Esophagus squamous epithelium (tissue), 5 donors: ENCODE measurements around the gene BCDIN3D. TPM values are rescaled to one million over a fixed set of nuclear protein-coding genes. Genes with fewer than 3 reads are reported as not detected.

ENCODE experiments used
- DNase-seq: peaks from one replicate; lab custom pipeline; 2025; lab: John Stamatoyannopoulos, UW
- H3K27ac ChIP-seq, 4 donors: fragments of 200-600 bp; sonication (generic); one replicate each; pipeline ENCODE4 v1.5.1; 2016 to 2019; ENCODE audit warnings: mild to moderate bottlenecking in 1 of 4
- H3K27me3 ChIP-seq, 4 donors: fragments of 200-600 bp; sonication (generic); 1 replicate in 3 of 4; 2 replicates in 1 of 4; pipeline versions ENCODE4 v1.5.1 to v1.6.0; 2017 to 2021; ENCODE audit warnings: antibody characterized with exemption in 1 of 4
- H3K36me3 ChIP-seq, 3 donors: fragments of 200-600 bp; sonication (generic); one replicate each; pipeline ENCODE4 v1.5.1; 2016 to 2019
- H3K4me1 ChIP-seq, 3 donors: fragments of 200-600 bp; sonication (generic); one replicate each; pipeline ENCODE4 v1.5.1; 2017 to 2019
- H3K4me3 ChIP-seq, 4 donors: fragments of 200-600 bp; sonication (generic); 1 replicate in 3 of 4; 2 replicates in 1 of 4; pipeline ENCODE4 v1.5.1; 2016 to 2019; ENCODE audit warnings: mild to moderate bottlenecking in 2 of 4, moderate library complexity in 1 of 4
- H3K9me3 ChIP-seq, 3 donors: fragments of 200-600 bp; sonication (generic); one replicate each; pipeline ENCODE4 v1.5.1; 2016 to 2019
- POLR2A ChIP-seq, 4 donors: fragments of 450-650 bp; IDR thresholded peaks; one replicate each; pipeline ENCODE4 v1.6.1; 2017; ENCODE audit warnings: antibody characterized with exemption in 4 of 4, mild to moderate bottlenecking in 4 of 4, moderate library complexity in 3 of 4
- WGBS, 2 donors: methylation state at CpG; one replicate each; pipeline ENCODE4 v1.1.5; 2018; 5-methylcytosine and 5-hydroxymethylcytosine counted together
- intact Hi-C: fragments of 100-400 bp; cut with DNase I; formaldehyde crosslinking; loops from one replicate; pipeline ENCODE4 v1.15.0; 2022
- total RNA-seq, 4 donors: library from RNA; depleted of rRNA; stranded (reverse); fragments of >200 nt; gene quantifications; one replicate each; pipeline ENCODE4 v1.1.0, GENCODE V29; 2016
- TF ChIP-seq, protein P1 (sequence below), 6 experiments: fragments of 450-650 bp in 4 of 6; fragments of 200-600 bp in 2 of 6; sonication (generic) in 2 of 6; IDR thresholded peaks; one replicate each; pipeline ENCODE4 v1.5.1; 2016 to 2019; ENCODE audit warnings: antibody characterized with exemption in 6 of 6, mild to moderate bottlenecking in 4 of 6, moderate library complexity in 4 of 6
- donor health status: DM: yes; HTN: yes; CAD: no.

The BCDIN3D gene
- total RNA-seq, 4 donors from 2014 or later = 2.5 to 4.8 (median 3.0) TPM

DNA sequence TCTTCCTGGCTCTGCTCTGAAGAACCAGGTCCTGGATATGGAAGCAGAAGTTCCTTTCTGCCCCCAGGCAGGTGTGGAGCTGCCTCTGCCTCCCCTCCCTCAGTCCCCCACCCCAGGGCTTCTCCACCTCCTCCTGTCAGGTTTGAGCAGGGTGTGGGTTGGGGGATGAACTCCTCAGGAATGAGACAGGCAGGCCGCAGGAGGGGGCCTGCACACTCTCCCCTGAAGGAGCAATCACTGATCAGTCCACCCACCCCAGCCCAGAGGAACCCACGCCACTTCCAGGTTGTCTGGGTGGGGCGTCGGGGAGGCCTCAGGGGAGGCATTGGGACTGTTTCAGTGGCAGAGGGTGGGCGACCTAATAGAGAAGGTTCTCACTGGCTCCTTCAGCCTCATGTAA, 34.2 kb upstream of the BCDIN3D start:
- Histone ChIP-seq H3K4me3 (no peak overlapping the region), H3K4me1 (peaks cover 0 to 20% (median 8%) of the 10 kb centered on the region in 3 donors), H3K27ac (no peak overlapping the region), H3K9me3 (no peaks in the 10 kb centered on the region), H3K36me3 (no peaks in the 10 kb centered on the region), H3K27me3 (peaks cover 0 to 4% (median 0%) of the 10 kb centered on the region in 4 donors)
- no peak for TF ChIP-seq POLR2A (IDR thresholded peaks at IDR 0.05)
- TF ChIP-seq, protein P1, sequence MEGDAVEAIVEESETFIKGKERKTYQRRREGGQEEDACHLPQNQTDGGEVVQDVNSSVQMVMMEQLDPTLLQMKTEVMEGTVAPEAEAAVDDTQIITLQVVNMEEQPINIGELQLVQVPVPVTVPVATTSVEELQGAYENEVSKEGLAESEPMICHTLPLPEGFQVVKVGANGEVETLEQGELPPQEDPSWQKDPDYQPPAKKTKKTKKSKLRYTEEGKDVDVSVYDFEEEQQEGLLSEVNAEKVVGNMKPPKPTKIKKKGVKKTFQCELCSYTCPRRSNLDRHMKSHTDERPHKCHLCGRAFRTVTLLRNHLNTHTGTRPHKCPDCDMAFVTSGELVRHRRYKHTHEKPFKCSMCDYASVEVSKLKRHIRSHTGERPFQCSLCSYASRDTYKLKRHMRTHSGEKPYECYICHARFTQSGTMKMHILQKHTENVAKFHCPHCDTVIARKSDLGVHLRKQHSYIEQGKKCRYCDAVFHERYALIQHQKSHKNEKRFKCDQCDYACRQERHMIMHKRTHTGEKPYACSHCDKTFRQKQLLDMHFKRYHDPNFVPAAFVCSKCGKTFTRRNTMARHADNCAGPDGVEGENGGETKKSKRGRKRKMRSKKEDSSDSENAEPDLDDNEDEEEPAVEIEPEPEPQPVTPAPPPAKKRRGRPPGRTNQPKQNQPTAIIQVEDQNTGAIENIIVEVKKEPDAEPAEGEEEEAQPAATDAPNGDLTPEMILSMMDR (IDR thresholded peaks at IDR 0.05) = no peak
- DNase-seq = no peak
- WGBS, 2 donors = 40 to 85% methylated on average over 1 to 4 of the region's 5 CpGs
- intact Hi-C loops = no loop called here

DNA sequence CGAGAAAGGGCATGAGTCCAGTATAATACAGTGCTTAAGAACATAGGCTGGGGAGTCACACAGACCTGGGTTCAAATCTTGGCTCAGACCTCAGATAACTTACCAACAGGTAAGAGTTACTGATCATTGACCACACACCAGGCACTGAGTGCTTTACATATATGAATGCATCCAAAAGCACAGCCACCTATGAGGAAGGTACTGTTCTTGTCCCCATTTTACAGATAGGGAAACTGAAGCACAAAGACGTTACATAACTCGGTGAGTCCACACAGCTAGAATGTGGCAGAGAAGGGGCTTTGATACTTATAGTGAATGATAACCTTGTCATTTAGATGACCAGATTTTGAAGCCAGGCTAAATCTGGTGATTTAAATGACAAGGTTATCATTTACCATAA, 33.2 kb upstream of the BCDIN3D start:
- DNase-seq = no peak
- H3K9me3 ChIP-seq = no peaks in the 10 kb centered on the region
- 84 to 96% methylated on average over 3 of the region's 3 CpGs for WGBS, 2 donors
- H3K4me3 ChIP-seq = no peak overlapping the region
- no peaks in the 10 kb centered on the region for H3K36me3 ChIP-seq
- intact Hi-C loops = no loop called here
- H3K4me1 ChIP-seq = peaks cover 0 to 23% (median 8%) of the 10 kb centered on the region in 3 donors
- TF ChIP-seq, protein P1 (IDR thresholded peaks at IDR 0.05) = no peak
- no peak for TF ChIP-seq POLR2A (IDR thresholded peaks at IDR 0.05)
- H3K27me3 ChIP-seq = peaks cover 0 to 4% (median 0%) of the 10 kb centered on the region in 4 donors
- no peak overlapping the region for H3K27ac ChIP-seq

DNA sequence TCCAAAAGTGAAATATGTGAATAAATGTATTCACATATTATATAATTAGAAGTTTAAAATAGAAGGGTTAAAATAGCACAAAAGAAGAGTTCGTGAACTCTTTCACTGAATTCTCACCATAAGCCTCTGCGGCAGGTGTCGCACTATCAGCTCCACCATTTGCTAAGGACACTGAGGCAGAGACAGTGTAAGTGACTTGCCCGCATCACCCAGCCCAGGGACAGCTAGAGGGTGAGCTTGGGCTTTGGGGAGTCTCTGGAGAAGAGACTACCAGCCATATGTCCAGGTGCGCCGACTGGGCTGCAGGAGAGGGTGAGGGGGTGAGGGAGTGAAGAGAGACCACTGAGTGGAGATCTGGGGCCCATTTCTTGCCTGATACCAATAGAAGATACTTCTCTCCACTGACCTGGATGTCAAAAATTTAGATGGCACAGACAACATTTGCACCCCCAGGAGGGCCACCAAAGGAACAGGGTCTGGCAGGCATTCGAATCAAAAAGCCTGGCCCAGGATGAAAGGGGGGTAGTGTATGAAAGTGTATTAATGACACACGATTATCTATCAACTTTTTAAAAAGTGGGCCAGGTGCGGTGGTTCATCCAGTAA, 32.3 kb upstream of the BCDIN3D start:
- 82 to 89% methylated on average over 9 of the region's 9 CpGs for WGBS, 2 donors
- DNase-seq = no peak
- Histone ChIP-seq H3K4me3 (no peak overlapping the region), H3K27ac (no peak overlapping the region), H3K9me3 (no peaks in the 10 kb centered on the region), H3K4me1 (peaks cover 0 to 23% (median 8%) of the 10 kb centered on the region in 3 donors), H3K27me3 (peaks cover 0 to 4% (median 0%) of the 10 kb centered on the region in 4 donors), H3K36me3 (no peaks in the 10 kb centered on the region)
- intact Hi-C loops = no loop called here
- TF ChIP-seq, protein P1 (IDR thresholded peaks at IDR 0.05) = no peak
- TF ChIP-seq POLR2A (IDR thresholded peaks at IDR 0.05) = no peak

DNA sequence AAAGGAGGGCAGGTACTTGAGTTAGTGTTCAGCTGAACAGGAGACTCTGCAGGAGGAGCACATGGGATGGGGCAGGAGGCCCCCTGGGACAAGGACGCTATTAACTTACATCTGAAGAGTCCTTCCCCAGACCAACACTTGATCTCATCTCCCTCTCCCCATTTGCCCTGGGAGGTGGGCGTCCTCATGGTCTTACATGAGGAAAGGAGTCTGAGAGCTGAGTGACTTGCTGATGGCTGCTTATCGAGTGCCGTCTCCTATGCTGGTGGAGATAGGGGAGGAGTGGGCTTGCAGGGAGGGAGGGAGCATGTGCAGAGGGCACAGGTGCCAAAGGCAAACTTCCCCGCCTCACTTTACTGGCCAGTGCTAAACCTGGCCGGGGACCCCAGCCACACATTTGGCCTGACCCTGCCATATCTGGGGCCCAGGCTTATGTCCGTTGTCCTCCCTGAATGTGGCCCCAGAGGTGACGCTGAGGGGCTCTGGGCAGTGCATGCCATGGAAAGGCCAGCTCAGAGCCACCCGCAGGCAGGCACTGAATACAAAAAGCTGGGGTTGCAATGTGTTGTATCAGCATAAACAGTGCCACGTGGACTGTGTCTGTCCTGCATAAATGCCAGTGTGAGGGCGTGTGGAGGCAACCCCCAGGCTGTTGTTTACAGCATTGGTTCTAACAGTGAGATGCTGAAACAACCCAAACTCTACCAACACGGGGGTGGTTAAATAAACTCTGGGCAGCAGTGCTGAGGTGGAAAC, 31.4 kb upstream of the BCDIN3D start:
- TF ChIP-seq, protein P1 (IDR thresholded peaks at IDR 0.05) = no peak
- no peak for TF ChIP-seq POLR2A (IDR thresholded peaks at IDR 0.05)
- no peaks in the 10 kb centered on the region for H3K36me3 ChIP-seq
- H3K9me3 ChIP-seq = no peaks in the 10 kb centered on the region
- 56 to 65% methylated on average over 7 to 8 of the region's 12 CpGs for WGBS, 2 donors
- H3K27me3 ChIP-seq = peaks cover 0 to 4% (median 0%) of the 10 kb centered on the region in 4 donors
- DNase-seq = no peak
- H3K27ac ChIP-seq = no peak overlapping the region
- H3K4me3 ChIP-seq = no peak overlapping the region
- intact Hi-C loops = no loop called here
- H3K4me1 ChIP-seq = peaks cover 3 to 31% (median 14%) of the 10 kb centered on the region in 3 donors

DNA sequence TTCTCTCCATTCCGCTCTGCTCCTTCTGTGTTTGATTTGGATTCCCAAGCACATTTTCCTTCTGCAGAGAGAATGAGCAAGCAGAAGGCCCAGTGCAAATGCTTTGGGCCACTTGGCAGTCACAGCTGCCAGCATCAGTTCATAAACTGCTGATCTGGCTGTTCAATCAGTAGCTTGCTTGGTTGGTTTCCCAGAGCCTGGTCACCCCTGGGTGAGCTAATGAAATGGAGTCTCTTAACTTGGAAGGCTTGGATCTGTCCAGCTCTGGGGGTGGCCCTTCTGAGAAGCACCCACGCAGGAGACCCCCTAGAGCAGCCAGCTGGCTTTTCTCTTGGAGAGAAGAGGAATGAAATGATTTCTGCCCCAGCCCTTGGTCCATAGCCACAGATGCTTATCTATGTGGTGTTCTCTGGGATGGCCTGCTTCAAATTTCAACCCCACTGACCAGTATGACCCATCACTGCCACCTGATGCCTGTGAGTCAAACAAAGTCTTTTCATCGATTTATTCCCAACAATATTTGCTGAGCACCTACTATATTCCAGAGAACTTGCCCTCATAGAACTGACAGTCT, 30.5 kb upstream of the BCDIN3D start:
- WGBS, 2 donors = 61 to 62% methylated on average over 2 to 3 of the region's 3 CpGs

More for the DNA sequence above, 30.5 kb upstream of the BCDIN3D start:
- Histone ChIP-seq H3K9me3 (no peaks in the 10 kb centered on the region), H3K4me3 (no peak overlapping the region), H3K27ac (no peak overlapping the region), H3K36me3 (no peaks in the 10 kb centered on the region), H3K27me3 (peaks cover 0 to 4% (median 0%) of the 10 kb centered on the region in 4 donors), H3K4me1 (peaks cover 12 to 40% (median 22%) of the 10 kb centered on the region in 3 donors)
- no peak for DNase-seq
- TF ChIP-seq POLR2A (IDR thresholded peaks at IDR 0.05) = no peak
- intact Hi-C loops = no loop called here
